Measurements from ENCODE around the gene STK32C. TPM values are rescaled to one million over a fixed set of nuclear protein-coding genes. Genes with fewer than 3 reads are reported as not detected.

STK32C gene
- total RNA-seq, 1 donor from 2014 or later = 9.9 TPM

GRCh38 chr10:132175408-132175807 is 132.3 kb downstream of the STK32C start:
- peaks cover 10% of the 10 kb centered on the region for H3K9me3 Mint-ChIP-seq
- H3K36me3 Mint-ChIP-seq = no peaks in the 10 kb centered on the region
- H3K4me1 Mint-ChIP-seq = no peaks in the 10 kb centered on the region
- no peak overlapping the region for H3K4me3 Mint-ChIP-seq
- DNase-seq (ENCODE audit: low spot score in 2 of 2, unreplicated experiment in 2 of 2) = no peak
- no peak for TF ChIP-seq CTCF (IDR thresholded peaks at IDR 0.05; ENCODE audit: unreplicated experiment)
- H3K27ac Mint-ChIP-seq = no peak overlapping the region
- H3K27me3 Mint-ChIP-seq (ENCODE audit: low read depth) = peaks cover 82% of the 10 kb centered on the region

- DNase-seq (ENCODE audit: low spot score in 2 of 2, unreplicated experiment in 2 of 2) = no peak
- H3K4me3 Mint-ChIP-seq = no peak overlapping the region
- H3K27ac Mint-ChIP-seq = no peak overlapping the region
- H3K27me3 Mint-ChIP-seq (ENCODE audit: low read depth) = peaks cover 74% of the 10 kb centered on the region
- no peaks in the 10 kb centered on the region for H3K36me3 Mint-ChIP-seq
- H3K4me1 Mint-ChIP-seq = no peaks in the 10 kb centered on the region
- TF ChIP-seq CTCF (IDR thresholded peaks at IDR 0.05; ENCODE audit: unreplicated experiment) = no peak
- H3K9me3 Mint-ChIP-seq = peaks cover 10% of the 10 kb centered on the region
Observed at GRCh38 chr10:132174237-132174636, 133.5 kb downstream of the STK32C start.

GRCh38 chr10:132173185-132173584 is 134.6 kb downstream of the STK32C start:
- H3K4me1 Mint-ChIP-seq = no peaks in the 10 kb centered on the region
- no peak overlapping the region for H3K4me3 Mint-ChIP-seq
- TF ChIP-seq CTCF (IDR thresholded peaks at IDR 0.05; ENCODE audit: unreplicated experiment) = no peak
- DNase-seq (ENCODE audit: low spot score in 2 of 2, unreplicated experiment in 2 of 2) = no peak
- H3K9me3 Mint-ChIP-seq = peaks cover 10% of the 10 kb centered on the region
- no peak overlapping the region for H3K27ac Mint-ChIP-seq
- H3K36me3 Mint-ChIP-seq = no peaks in the 10 kb centered on the region
- H3K27me3 Mint-ChIP-seq (ENCODE audit: low read depth) = peaks cover 66% of the 10 kb centered on the region

- H3K4me3 Mint-ChIP-seq = no peak overlapping the region
Observed at GRCh38 chr10:132172091-132173066, 135.4 kb downstream of the STK32C start.

More at GRCh38 chr10:132172091-132173066, 135.4 kb downstream of the STK32C start:
- peaks cover 59% of the 10 kb centered on the region for H3K27me3 Mint-ChIP-seq (ENCODE audit: low read depth)
- no peaks in the 10 kb centered on the region for H3K4me1 Mint-ChIP-seq
- H3K27ac Mint-ChIP-seq = no peak overlapping the region
- DNase-seq (ENCODE audit: low spot score in 2 of 2, unreplicated experiment in 2 of 2) = no peak
- H3K36me3 Mint-ChIP-seq = no peaks in the 10 kb centered on the region
- no peak for TF ChIP-seq CTCF (IDR thresholded peaks at IDR 0.05; ENCODE audit: unreplicated experiment)
- H3K9me3 Mint-ChIP-seq = peaks cover 10% of the 10 kb centered on the region

Measured in mesothelial cell of epicardium (in vitro differentiated cells).